ENCODE measurements around the gene SLC36A1.
A peak's percentile ranks its signal among the peaks of the same experiment; 100 is the strongest.

SLC36A1 gene

GRCh38 chr5:151434570-151435237 lies 12.7 kb upstream of the SLC36A1 start:
- no peak overlapping the region for H3K9ac ChIP-seq (ENCODE audit: low read depth, low read length)
- H3K4me1 ChIP-seq (ENCODE audit: insufficient read depth, low read length), result no peaks in the 10 kb centered on the region
- H3K9me3 ChIP-seq (ENCODE audit: control insufficient read depth, insufficient read depth, low read length), result peaks cover 4% of the 10 kb centered on the region; the same call in 1 of the 2 replicates
- H3K36me3 ChIP-seq (ENCODE audit: insufficient read depth, low read length), result no peaks in the 10 kb centered on the region

GRCh38 chr5:151448038-151448985 lies 909 bp downstream of the SLC36A1 start:
- Histone ChIP-seq H3K4me1 (ENCODE audit: insufficient read depth, low read length) (peaks cover 4% of the 10 kb centered on the region), H3K9ac (ENCODE audit: low read depth, low read length) (peak overlapping the region; percentile 62), H3K9me3 (ENCODE audit: control insufficient read depth, insufficient read depth, low read length) (no peaks in the 10 kb centered on the region), H3K36me3 (ENCODE audit: insufficient read depth, low read length) (no peaks in the 10 kb centered on the region)

GRCh38 chr5:151449297-151449696 lies 1.9 kb downstream of the SLC36A1 start:
- Histone ChIP-seq H3K4me1 (ENCODE audit: insufficient read depth, low read length) (peaks cover 4% of the 10 kb centered on the region), H3K9me3 (ENCODE audit: control insufficient read depth, insufficient read depth, low read length) (no peaks in the 10 kb centered on the region), H3K9ac (ENCODE audit: low read depth, low read length) (no peak overlapping the region), H3K36me3 (ENCODE audit: insufficient read depth, low read length) (no peaks in the 10 kb centered on the region)

GRCh38 chr5:151449839-151450238 lies 2.4 kb downstream of the SLC36A1 start:
- Histone ChIP-seq H3K4me1 (ENCODE audit: insufficient read depth, low read length) (peaks cover 4% of the 10 kb centered on the region), H3K9me3 (ENCODE audit: control insufficient read depth, insufficient read depth, low read length) (no peaks in the 10 kb centered on the region)

GRCh38 chr5:151450605-151451004 lies 3.2 kb downstream of the SLC36A1 start:
- Histone ChIP-seq H3K9me3 (ENCODE audit: control insufficient read depth, insufficient read depth, low read length) (no peaks in the 10 kb centered on the region), H3K4me1 (ENCODE audit: insufficient read depth, low read length) (peaks cover 4% of the 10 kb centered on the region), H3K9ac (ENCODE audit: low read depth, low read length) (no peak overlapping the region), H3K36me3 (ENCODE audit: insufficient read depth, low read length) (no peaks in the 10 kb centered on the region)

More at GRCh38 chr5:151449839-151450238, 2.4 kb downstream of the SLC36A1 start:
- no peak overlapping the region for H3K9ac ChIP-seq (ENCODE audit: low read depth, low read length)
- H3K36me3 ChIP-seq (ENCODE audit: insufficient read depth, low read length), result no peaks in the 10 kb centered on the region

GRCh38 chr5:151451626-151452520 lies 4.5 kb downstream of the SLC36A1 start:
- Histone ChIP-seq H3K36me3 (ENCODE audit: insufficient read depth, low read length) (no peaks in the 10 kb centered on the region; the same call in 1 of the 2 replicates), H3K4me1 (ENCODE audit: insufficient read depth, low read length) (peaks cover 4% of the 10 kb centered on the region), H3K9ac (ENCODE audit: low read depth, low read length) (no peak overlapping the region), H3K9me3 (ENCODE audit: control insufficient read depth, insufficient read depth, low read length) (no peaks in the 10 kb centered on the region)

GRCh38 chr5:151454166-151454565 lies 6.8 kb downstream of the SLC36A1 start:
- Histone ChIP-seq H3K36me3 (ENCODE audit: insufficient read depth, low read length) (no peaks in the 10 kb centered on the region; the same call in 1 of the 2 replicates), H3K9ac (ENCODE audit: low read depth, low read length) (no peak overlapping the region), H3K4me1 (ENCODE audit: insufficient read depth, low read length) (peaks cover 4% of the 10 kb centered on the region), H3K9me3 (ENCODE audit: control insufficient read depth, insufficient read depth, low read length) (no peaks in the 10 kb centered on the region)

- H3K9ac ChIP-seq (ENCODE audit: low read depth, low read length), result no peak overlapping the region
- no peaks in the 10 kb centered on the region for H3K9me3 ChIP-seq (ENCODE audit: control insufficient read depth, insufficient read depth, low read length)
- H3K4me1 ChIP-seq (ENCODE audit: insufficient read depth, low read length), result peaks cover 4% of the 10 kb centered on the region
- no peaks in the 10 kb centered on the region; the same call in 1 of the 2 replicates for H3K36me3 ChIP-seq (ENCODE audit: insufficient read depth, low read length)
Observed at GRCh38 chr5:151454889-151455288, 7.5 kb downstream of the SLC36A1 start.

- Histone ChIP-seq H3K36me3 (ENCODE audit: insufficient read depth, low read length) (no peaks in the 10 kb centered on the region; the same call in 1 of the 2 replicates), H3K9me3 (ENCODE audit: control insufficient read depth, insufficient read depth, low read length) (no peaks in the 10 kb centered on the region), H3K4me1 (ENCODE audit: insufficient read depth, low read length) (peaks cover 4% of the 10 kb centered on the region), H3K9ac (ENCODE audit: low read depth, low read length) (no peak overlapping the region)
Observed at GRCh38 chr5:151456321-151456940, 9.0 kb downstream of the SLC36A1 start.

- Histone ChIP-seq H3K9ac (ENCODE audit: low read depth, low read length) (no peak overlapping the region), H3K9me3 (ENCODE audit: control insufficient read depth, insufficient read depth, low read length) (no peaks in the 10 kb centered on the region), H3K36me3 (ENCODE audit: insufficient read depth, low read length) (no peaks in the 10 kb centered on the region; the same call in 1 of the 2 replicates), H3K4me1 (ENCODE audit: insufficient read depth, low read length) (no peaks in the 10 kb centered on the region)
Observed at GRCh38 chr5:151458314-151458713, 10.9 kb downstream of the SLC36A1 start.

GRCh38 chr5:151459680-151460324 lies 12.4 kb downstream of the SLC36A1 start:
- Histone ChIP-seq H3K9me3 (ENCODE audit: control insufficient read depth, insufficient read depth, low read length) (no peaks in the 10 kb centered on the region), H3K9ac (ENCODE audit: low read depth, low read length) (no peak overlapping the region), H3K4me1 (ENCODE audit: insufficient read depth, low read length) (no peaks in the 10 kb centered on the region), H3K36me3 (ENCODE audit: insufficient read depth, low read length) (no peaks in the 10 kb centered on the region; the same call in 1 of the 2 replicates)

- H3K36me3 ChIP-seq (ENCODE audit: insufficient read depth, low read length), result no peaks in the 10 kb centered on the region; the same call in 1 of the 2 replicates
- H3K4me1 ChIP-seq (ENCODE audit: insufficient read depth, low read length), result no peaks in the 10 kb centered on the region
- H3K9me3 ChIP-seq (ENCODE audit: control insufficient read depth, insufficient read depth, low read length), result no peaks in the 10 kb centered on the region
- no peak overlapping the region for H3K9ac ChIP-seq (ENCODE audit: low read depth, low read length)
Observed at GRCh38 chr5:151461312-151461711, 13.9 kb downstream of the SLC36A1 start.

Data from ES-I3 (cell line).